GM04504 (cell line): Measurements from ENCODE around the gene DHH.
A peak's percentile ranks its signal among the peaks of the same experiment; 100 is the strongest.
"Not testable (repeated sequence)": the region's sequence is repeated elsewhere in the genome, so short reads cannot be mapped to it uniquely, and the experiment has no call there.

Experiments used
- DNase-seq: peaks from one replicate; pipeline ENCODE4 v3.0.0-alpha.2; 2012; ENCODE audit warnings: low read depth

Gene DHH

DNA sequence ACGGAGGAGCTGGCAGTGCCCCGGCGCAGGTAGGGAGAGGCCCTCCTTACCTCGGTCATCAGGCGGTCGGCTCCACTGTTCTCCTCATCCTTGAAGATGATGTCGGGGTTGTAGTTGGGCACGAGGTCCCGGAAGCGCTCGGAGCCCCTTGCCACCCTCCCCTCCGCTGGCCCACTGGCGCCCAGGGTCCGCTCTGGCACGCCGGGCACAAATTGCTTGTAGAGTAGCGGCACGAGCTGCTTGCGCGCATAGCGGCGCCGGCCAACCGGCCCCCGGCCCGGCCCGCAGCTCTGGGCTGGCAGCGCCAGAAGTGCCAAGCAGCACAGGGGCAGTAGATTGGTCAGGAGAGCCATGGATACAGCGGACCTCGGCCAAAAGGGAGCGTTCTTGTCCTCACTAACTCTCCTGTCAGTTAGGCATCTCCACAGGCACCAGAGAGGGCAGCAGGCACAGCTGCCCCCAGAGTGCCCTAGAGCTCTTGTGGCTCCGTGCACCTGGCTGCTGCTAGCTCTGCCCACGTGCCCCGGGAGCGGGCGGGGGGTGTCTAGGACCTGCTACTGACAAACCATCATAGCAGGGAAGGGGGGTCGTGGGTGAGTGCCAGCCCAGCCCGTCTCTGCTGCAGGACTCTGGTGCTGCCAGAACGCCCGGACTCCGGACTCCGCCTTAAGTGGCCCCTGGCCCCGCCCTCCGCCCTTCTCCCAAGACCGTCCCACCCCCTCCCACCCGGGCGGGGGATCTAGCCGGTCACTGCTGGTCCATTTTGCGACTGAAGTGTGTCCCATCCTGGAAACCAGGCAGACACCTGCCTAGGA, at the start of gene DHH:
Gene DHH, minus strand, starts transcription at position 642 of the 815 bp plus-strand sequence. Its CDS starts 289 bp downstream, at position 353.
- DNase-seq = no peak

DNA sequence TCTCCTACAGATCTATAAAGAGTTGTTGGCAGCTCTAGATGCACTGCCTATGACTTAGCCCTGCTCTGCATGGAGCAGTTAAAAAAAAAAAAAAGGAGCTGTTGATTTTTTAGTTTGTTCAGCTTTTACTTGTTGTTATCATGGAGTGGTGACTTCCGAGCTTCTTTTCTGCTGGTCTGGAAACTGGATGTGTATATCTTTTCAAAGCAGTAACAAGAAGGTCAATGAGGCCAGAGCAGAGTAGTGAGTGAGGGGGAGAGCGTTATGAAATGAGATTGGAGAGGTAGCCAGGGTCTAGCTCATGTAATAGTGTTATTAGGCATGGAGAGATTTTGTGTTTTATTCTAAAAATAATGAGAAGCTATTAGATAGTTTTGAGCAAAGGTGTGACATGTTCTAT, 49.8 kb upstream of the DHH start:
- no peak for DNase-seq

DNA sequence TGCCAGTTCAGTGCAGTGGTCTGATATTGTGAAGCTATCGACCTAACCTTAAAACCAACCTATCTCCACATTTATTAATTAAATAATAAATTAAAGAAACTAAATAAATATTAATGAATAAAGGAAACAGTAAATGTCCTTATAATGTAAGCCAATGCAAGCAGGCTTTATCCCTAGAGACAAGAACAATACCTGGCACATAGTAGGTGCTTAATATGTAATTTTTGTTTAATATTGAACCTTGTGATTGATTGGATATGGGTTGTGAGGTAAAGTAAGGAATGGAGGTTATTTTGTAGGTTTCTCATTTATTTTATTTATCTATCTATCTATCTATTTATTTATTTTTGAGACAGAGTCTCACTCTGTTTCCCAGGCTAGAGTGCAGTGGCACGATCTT, 44.4 kb upstream of the DHH start:
- no peak for DNase-seq

DNA sequence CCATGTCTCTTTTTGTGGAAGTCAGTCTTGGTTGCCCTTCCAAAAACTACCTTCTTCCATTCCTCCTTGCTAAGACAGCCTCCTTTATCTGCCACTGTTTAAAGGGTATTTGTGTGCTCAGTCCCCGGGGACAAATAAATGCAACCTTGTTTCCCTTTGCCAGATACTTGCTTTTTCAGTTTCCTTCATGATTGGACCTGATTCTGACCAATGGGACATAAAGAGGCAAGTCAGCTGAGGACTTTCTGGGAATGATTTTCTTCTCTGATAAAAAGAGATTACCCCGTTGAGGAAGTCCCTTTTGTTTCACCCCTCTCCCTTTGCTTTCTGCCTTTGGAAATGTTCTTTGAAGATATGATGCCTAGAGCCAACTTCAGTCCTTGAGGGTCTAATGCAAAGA, 44.0 kb upstream of the DHH start:
- no peak for DNase-seq

DNA sequence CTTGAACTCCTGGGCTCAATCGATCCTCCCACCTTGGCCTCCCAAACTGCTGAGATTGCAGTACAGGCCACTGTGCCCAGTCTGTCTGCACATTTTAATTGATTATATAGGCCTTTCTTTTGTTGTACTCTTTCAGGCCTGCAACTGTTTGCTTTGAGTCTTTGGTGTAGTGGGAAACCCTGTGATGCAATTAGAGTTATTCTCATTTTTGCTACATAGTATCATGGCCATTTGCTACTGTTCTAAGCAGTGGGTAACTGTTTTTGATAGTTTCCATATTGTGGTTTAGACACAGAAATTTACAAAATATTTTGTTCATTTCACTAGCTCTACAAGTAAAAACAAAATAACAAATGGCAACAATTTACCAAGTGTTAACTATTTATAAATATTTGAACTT, 42.9 kb upstream of the DHH start:
- no peak for DNase-seq

DNA sequence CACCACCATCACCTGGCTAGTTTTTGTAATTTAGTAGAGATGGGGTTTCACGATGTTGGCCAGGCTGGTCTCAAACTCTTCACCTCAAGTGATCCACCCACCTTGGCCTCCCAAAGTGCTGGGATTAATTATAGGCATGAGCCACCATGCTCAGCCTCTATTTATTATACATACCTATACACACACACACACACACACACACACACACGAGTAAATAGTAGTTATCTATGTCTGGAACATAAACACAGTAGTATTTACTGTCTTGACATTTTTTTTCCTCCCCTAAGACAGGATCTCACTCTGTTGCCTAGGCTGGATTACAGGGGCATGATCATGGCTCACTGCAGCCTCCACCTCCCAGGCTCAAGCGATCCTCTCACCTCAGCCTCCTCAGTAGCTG, 42.4 kb upstream of the DHH start:
- DNase-seq = not testable (repeated sequence)

DNA sequence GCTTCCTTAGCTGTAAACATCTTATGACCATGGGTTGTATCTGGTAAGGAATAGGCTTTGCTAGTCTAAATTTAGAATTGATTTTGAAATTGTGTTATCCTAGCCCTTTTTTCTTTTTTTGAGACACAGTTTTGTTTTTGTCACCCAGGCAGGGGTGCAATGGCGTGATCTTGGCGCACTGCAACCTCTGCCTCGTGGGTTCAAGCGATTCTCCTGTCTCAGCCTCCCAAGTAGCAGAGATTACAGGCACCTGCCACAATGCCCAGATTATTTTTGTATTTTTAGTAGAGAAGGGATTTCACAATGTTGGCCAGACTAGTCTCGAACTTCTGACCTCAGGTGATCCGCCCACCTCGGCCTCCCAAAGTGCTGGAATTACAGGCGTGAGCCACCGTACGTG, 39.0 kb upstream of the DHH start:
- no peak for DNase-seq

DNA sequence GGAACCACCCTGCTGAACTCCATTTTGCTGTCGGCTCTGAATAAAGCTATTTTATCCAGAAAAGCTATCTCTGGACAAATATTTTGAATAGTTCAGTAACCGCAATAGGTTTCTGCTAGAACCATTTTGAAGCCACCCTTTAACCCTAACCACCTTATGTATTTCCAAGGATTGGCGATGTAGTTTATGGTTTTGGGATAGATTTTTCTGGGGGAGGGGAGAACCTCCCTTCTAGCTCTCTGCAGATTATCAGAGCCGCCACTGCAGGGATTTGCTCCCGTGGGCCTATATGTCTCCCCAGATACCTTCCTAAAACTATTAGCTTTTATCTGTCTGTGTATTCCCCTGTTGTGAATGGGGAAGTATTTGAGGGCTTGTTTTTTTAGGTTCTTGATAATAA, 38.4 kb upstream of the DHH start:
- no peak for DNase-seq

DNA sequence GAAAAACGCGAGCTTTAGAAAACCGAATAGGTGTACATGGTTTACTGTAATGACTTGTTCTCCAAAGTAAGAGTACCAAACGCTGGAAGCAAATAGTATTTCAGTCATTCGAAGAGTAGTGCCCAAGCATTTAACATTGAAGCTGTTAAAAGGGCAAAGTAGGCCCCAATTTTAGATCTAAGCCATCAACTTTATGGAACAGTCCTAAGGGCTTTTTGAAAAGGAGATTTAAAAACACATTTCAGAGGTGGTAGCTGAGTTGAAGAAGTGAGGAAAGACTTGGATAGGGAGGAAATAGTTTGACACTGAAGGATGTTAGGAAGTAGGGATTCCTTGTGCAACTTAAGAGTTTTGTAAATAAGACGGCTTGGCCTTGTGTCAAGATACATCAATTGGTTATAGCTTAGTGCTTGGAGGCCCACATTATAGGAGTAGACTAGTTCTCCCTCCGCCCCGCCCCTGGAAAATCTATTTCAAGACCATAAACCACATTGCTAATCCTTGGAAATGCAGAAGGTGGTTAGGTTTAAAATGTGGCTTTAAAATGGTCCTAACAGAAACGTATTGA, 37.4 kb upstream of the DHH start:
- no peak for DNase-seq

DNA sequence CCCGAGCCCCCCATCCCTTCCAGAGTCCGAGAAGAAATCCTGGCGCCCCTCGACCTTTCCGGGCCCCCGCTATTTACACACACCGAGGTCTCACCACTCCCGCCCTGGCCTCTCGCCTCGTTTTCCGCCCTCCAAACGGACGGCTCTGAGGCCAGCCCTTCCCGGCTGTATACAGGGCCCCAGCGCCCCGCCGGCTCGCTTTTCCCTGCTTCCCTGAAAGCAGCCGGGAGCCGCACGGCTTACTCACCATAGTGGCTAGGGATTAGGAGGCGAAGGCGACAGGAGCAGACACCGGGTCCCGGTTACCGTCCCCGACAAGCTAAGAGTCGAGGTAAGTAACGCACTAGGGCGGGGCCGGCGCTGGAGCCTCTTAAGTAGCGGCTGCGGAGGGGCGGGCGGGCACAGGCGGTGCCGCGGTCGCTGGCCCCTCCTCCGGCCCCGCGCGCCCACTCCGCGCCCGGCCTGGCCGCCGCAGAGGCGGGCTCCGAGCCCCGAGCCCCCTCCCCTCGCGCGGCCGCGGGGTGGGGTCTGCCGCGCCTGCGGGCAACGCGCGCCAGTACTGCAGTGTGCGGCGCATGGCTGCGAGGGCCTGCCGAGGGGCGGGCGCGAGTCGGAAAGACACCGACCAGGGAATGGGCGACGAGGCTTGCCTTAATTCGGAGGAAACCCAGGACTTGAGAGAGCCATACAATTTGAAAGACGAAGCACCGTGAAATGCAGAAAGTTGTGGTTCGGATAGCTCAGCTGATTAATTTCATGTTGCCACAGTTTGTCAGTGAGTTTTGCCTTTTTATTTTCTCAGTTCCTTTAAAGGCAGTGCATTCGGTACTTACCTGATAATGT, 36.7 kb upstream of the DHH start, which contains the start of gene TUBA1B:
Gene TUBA1B, minus strand, starts transcription at position 345 of the 843 bp plus-strand sequence. Its CDS starts 95 bp downstream, at position 250.
- DNase-seq = peak; percentile 58

DNA sequence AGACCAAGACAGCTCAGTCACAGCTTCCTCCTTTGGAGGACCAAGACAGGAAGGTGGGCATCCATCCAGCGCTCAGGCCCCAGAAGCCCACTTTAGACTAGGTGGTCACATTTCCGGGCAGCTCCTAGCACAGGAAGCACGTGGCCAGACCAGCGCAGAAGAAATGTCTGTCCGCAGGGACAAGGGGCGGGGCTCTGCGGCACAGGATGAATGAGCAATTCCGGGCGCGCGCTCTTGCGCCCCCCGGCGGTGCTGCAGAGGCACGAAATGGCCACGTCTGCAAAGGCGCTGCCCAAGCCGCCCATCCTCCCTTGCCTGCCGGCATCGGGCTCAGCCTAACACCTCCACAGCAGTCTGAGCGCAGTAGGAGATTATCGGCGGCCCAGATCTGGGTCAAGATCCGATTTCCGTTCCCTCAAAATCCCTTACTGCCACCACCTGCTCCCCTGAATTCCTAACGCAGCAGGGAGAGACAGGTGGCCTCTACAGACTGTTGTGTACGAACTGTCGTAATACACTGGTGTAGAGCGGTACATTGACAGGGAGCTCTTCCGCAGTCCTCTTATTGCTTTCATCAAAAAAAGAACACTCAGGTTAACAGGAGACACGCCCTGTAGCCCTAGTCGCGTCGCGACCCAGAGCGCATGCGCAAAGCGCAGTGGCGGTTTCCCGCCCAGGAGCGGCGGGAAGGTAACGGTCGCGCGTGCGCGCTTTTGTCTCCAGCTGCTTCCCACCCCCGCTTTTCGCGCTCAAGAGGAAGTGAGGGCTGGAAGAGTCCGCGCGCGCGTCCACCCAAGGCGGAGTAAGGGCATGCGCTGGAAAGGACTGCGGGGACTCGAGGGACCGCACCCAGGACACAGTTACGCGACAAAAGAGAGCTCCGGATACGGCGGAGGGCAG, 35.8 kb upstream of the DHH start:
- peak; percentile 82 for DNase-seq

DNA sequence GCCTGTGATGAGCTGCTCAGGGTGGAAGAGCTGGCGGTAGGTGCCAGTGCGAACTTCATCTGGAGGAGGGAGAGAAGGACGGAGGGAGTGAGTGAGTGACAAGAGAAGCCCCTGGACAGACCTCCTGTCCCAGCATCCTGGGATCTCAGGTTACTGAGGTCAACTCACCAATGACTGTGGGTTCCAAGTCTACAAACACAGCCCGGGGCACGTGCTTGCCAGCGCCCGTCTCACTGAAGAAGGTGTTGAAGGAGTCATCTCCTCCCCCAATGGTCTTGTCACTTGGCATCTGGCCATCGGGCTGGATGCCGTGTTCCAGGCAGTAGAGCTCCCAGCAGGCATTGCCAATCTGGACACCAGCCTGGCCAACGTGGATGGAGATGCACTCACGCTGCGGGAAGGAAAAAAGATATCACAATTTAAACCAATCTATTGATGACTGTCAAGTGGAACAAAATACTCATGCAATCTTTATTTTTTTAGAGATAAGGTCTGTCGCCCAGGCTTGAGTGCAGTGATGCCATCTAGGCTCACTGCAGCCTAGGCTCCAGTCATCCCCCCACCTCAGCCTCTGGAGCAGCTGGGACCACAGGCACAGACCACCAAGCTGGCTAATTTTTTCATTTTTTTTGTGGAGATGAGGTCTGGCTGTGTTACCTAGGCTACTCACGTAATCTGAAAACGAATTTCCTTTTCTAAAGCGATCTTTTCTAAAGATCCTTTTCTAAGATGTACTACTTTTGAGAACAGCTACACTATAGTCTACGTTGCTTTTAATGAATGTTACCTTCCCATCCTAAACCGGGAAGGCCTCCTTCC, 34.9 kb upstream of the DHH start:
- DNase-seq = no peak

DNA sequence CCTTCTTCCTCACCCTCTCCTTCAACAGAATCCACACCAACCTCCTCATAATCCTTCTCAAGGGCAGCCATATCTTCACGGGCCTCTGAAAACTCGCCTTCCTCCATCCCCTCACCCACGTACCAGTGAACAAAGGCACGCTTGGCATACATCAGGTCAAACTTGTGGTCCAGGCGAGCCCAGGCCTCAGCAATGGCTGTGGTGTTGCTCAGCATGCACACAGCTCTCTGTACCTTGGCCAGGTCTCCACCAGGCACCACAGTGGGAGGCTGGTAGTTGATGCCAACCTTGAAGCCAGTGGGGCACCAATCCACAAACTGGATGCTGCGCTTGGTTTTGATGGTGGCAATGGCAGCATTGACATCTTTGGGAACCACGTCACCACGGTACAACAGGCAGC, 33.4 kb upstream of the DHH start:
- DNase-seq = not testable (repeated sequence)

DNA sequence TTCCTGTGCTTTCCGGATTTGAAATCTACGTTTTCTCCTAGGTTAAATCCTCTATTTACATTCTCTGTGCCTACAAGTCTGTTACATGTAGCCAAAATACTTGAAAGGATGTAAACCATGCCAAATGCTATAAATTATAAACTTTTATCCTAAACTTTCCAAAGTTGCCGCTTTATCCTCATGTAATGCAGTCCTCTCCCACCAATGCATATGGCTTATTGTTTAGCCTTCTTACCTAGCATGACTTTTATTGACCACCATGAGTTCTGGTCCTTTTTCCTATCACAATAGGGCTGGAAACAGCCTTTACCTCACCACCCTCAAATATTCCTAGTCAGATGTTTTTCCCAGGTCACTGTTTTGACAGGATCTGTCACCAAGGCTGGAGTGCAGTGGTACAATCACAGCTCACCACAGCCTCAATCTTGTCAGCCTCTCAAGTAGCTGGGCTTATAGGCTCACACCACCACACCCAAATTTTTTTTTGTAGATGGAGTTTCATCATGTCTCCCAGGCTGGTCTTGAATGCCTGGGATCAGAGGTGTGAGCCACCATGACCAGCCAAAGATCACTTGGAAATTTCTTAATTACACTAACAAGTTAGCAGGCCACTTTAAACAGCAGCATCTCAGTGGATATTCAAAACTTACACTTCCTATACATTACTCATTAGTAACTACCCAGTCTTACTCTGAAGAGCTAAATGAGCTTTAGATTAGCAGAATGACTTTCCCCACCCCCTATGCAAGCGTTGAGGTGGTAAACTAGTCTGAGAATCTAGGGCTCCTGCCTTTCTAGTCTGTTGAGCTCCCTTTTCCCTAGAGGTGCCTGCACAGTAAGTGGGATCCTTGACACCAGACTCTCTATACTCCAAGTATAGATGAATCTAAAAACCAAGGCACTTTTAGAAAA, 32.5 kb upstream of the DHH start:
- DNase-seq = no peak

DNA sequence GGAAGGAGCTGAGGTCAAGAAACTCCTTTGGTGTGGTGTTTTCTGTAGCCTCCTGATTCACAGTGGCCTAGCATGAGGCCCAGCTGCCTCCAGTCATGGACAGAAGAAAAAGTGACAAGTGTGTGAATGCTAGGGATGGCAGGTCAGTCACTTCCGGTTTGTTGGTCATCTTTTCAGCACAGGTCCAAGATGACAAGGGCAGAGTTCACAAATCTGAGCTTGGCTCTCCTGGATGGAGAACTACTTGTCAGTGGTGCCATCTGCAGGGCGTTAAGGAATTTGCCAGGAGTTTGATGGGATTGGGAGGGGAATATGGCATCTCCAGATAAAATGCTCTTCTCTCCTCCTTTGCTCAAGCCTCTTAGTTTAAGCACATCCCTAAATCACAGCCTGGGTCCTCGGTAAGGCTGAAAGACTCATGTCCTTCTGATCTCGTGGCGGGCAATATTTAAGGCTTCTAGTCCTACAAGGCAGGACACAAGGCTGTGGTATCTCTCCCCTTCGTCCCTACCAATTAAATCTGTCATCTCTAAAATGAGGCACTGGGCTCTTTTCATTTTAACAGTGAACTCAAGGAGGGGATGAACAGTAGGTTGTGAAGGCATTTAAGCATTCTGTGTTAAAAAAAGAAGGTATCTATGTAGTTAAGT, 26.6 kb upstream of the DHH start:
- DNase-seq = peak; percentile 55

DNA sequence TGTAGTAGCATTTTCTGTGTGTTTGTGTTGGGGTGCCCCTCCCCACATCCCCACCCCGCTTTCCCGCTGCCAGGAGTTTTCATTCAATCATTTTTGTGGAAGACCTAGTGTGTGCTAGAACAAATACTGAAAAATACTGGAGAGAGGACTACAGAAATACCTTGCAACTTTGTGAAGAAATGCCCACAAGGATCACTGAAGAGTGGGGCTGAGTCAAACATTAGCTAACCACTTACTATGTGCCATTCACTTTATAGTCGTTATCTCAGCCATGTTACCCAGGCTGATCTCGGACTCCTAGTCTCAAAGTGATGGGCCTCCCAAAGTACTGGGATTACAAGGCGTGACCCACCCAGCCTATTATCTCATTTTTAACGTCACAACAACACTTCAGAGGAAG, 16.6 kb upstream of the DHH start:
- no peak for DNase-seq

DNA sequence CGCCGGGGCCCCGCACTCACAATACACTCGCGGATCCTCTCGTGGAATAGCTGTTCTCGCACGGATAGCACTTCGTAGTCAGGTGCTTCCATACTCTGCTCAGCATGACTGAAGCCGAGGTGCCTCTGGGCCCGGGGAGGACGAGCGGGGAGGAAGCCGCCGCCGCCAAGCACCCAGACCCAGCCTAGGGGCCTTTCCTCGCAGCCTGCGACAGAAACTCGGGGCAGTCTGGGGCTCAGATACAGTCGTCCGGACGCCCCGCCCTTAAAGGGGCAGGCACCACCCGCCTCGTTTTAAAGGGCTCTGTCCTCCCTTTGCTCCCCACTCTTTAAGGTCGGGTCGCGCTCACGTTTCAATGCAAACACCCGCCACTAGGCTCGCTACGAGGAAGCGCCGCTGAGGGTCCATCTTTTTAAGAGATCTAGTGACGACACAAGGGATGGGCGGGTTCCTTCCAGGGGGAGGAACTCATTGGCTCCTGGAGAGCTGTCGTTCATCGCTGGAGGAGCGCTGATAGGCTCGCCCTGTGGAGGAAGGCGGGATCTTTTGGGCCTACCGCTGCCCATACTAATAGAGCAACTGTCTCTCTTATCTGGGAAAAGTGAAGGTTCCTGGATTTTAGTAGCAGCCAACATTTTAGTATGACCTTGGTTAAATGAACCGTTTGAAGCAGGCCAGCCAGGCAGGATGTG, 16.0 kb upstream of the DHH start, which contains the start of gene LMBR1L:
Gene LMBR1L, minus strand, starts transcription at position 384 of the 692 bp plus-strand sequence. Its CDS starts 292 bp downstream, at position 92.
- peak; percentile 98 for DNase-seq
